ENCODE results near the gene UBE2J2.

UBE2J2 gene

GRCh38 chr1:1309251-1310108 lies 35.8 kb upstream of the UBE2J2 start:
- no peak for DNase-seq

GRCh38 chr1:1308756-1309250 lies 35.1 kb upstream of the UBE2J2 start:
- no peak for DNase-seq

DNA sequence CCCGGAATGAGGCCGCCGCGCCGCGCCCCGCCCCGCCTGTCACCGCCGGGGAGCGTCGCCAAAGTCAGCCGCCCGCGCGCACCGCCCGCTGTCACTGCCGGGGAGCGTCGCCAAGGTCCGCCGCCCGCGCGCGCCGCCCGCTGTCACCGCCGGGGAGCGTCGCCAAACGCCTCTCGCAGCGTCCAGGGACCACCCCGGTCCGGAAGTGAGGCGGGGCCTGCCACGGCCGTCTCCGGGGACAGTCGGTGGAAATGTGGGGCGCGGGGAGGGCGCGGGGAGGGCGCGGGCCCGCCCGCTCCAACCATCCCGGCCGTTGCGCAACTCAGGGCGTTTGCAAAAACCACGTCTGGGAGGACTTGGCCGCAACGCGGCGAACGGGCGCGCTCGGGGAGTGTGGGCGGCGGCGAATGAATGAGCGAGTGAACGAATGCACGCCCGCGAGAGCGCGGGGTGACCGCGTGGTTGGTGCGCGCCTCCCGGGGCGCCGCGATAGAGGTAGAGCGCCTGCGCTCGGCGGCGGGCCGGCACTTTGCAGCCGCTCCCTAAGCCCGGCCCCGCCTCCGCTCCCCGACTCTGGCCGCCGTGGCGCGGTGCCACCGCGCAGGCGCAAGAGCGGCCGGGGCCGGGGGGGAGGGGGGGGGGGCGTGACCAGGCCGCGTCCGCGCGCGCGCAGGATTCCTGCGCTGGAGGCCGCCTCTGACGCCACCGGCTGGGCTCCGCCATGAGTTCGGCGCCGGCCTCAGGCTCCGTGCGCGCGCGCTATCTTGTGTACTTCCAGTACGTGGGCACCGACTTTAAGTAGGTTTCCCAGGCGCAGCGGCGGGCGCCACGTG lies 34.5 kb upstream of the UBE2J2 start, which contains the start of the genes ACAP3 and PUSL1:
TSS of gene ACAP3 (minus strand) at position 8 of the 833 bp plus-strand sequence. CDS start 115 bp downstream, outside the sequence.
TSS of gene PUSL1 (plus strand) at position 675 of the 833 bp plus-strand sequence. CDS start at position 722, 47 bp downstream.
- DNase-seq: peak; percentile 84

DNA sequence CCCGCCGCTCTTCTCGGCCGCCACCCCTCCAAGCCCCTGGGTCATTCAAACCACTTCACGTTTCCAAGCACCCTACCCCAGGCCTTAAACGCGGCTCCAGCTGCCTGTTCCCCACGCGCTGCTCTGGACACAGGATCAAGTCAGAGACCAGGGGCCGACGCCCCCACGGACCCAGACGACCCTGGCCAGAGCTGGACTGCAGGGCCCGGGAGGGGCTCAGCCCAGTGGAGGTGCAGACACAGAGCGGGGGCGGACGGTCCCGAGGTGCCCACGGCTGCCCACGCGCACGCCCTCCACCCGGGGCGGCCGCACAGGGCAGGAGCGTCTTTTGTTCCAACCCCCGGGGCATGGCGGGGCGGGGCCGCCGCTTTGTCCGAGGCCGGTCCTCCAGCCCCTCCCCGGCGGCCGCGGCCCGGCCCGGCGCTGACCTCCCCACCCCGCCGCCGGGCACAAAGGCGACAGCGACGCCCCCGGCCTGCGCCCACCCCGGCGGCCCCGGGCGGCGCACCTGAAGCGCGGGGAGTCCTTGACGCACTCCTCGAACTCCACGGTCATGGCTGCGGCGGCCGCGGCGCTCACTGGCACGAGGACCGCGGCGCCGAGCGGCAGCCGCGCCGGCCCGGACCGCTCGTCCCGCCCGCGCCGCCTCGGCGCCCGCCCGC lies 33.7 kb upstream of the UBE2J2 start:
- DNase-seq: no peak

DNA sequence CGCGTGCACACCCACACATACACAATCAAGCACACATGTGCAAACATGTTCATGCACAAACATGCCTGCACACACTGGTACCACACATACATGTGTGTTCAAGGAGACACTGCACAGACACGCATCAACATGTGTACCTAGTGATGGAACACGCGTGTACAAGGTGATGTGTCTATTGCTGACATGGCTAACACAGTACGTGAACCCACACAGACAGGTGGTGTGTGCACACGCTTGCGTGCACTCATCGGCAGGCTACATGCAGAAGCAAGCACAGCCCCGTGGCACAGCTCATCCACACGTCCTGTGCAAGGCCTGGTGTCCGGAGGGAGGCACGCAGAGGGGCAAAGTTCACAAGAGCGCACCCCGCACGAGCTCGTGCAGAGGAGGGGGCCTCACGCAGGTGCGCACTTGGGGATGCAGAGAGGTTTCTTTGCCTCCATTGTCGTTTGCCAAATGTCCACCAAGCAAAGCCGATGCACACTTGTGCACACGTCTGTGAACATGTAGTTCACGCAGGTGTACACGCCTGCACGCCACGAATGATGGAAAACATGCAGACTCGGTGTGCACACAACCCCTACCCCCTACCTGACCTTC lies 33.1 kb upstream of the UBE2J2 start:
- no peak for DNase-seq

DNA sequence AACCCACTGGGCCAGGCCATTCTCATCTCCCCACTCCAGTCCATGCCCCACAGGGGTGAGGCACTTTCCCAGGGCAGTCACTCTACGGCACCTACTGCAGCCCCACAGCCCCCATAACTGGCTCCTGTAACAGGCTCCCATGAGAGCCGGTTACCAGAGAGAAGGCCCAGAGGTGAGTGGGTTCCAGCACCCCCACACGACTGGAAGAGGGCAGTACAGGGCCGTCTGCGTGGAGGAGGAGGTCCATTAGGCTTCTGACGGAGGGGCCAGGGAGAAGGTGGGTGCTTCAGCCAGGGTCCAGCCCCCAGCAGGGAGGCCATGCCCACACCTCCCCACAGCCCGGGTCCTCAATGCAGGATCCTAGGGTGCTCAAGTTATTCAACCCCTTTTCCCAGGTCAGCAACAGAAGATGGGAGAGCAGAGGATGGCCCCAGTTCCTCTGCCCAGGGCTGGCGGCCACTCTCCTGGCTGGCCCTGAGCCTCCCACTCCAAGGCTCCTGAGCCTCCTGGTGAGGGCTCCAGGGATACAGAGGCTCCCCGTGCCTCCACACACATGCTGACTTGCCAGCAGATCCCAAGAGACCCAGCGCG lies 32.5 kb upstream of the UBE2J2 start:
- no peak for DNase-seq

DNA sequence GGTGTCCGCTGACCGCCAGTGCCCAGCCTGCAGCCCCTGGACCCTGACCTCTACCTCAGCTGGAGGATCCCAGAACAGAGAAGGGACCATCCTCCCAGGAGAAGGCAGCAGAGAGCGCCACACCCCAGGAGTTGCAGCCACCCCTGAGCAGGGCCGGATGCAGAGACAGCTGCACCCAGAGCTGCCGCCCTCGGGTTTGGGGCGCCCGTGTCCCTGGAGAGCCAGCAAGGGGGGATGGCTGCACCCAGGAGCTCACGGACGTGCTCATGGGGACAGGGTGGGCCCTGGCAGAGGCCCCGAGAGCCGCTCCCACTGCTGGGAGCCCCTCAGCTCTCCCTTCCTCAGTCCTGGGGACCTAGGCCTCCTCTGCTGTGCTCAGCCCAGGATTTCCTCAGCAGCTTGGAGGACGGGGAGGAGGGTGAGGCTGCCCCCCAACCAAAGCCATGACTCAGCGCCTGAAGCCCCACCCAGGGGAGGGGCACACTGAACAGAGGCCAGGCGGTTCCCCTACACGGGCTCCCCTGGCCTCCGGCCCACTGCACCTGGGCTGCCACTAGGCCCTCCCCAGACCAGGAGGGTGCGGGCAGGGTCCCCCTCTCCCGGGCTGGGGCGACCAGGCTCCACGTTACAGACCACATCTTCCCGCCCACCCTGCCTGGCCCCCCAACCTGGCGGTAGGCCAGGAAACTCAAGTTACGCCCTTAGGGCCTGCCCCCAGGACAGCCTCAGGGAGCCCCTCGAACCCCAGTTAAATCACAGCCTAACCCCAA lies 31.8 kb upstream of the UBE2J2 start:
- peak; percentile 83 for DNase-seq

DNA sequence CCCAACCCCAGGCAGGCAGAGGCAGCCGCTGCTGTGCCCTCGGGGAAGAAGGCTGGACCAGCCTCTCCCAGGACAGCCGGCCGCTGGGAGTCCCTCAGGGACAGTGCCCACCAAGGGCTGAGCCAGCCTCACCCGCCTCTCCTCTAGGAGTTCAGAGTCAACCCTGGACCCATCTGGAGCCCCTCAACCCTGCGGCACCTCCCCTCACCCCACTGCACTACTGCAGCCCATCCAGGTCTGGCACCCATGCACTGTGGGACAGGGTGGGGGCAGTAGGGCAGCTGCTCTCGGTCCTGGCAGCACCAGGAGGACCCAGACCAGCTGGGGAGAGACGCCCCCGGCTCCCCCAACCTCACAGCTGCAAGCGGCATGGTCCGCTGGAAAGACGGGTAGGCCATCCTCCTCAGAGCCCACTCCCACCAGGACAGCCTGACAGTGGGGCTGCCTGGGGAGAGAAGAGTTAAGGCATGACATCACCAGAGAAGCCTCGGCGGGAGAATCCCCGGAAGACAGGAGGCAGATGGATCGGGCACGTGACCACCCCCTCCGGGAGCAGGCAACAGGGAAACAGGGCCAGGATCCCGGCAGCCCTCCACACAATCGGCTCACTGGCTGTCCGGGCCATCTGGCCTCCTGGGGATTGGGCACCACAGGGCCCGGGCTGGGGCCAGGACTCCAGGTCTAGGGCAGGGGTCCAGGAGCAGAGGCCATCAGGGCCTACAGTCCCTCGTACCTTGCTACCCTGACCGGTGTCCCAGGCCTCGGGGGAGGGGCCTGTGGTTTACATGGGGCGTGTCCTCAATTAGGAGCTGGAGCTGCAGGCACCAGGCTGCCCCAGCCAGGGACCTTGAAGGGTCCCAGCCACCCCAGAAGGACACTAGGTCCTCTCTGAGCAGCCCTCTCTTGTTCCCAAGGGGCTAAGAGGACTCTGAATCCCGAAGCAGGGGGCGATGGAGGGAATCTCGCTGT lies 31.0 kb upstream of the UBE2J2 start:
- DNase-seq: no peak

DNA sequence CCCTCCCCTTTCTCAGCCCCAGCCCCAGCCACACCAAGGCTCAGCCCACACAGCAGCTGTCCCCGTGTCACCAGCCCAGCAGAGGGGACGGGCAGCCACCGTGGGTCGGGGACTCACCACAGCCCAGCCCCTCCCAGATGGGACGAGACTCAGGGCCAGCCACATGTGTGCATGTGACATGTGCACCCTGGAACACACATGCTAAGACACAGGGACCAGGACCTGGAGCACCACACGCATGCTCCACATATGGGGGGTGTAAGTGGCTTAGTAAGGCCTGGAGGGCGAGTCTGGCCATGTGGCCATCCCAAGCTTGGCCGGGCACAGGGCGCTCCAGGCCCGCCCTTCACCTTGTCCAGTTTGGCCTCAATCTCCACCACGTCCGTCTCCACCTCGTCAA lies 30.1 kb upstream of the UBE2J2 start:
- DNase-seq: no peak

DNA sequence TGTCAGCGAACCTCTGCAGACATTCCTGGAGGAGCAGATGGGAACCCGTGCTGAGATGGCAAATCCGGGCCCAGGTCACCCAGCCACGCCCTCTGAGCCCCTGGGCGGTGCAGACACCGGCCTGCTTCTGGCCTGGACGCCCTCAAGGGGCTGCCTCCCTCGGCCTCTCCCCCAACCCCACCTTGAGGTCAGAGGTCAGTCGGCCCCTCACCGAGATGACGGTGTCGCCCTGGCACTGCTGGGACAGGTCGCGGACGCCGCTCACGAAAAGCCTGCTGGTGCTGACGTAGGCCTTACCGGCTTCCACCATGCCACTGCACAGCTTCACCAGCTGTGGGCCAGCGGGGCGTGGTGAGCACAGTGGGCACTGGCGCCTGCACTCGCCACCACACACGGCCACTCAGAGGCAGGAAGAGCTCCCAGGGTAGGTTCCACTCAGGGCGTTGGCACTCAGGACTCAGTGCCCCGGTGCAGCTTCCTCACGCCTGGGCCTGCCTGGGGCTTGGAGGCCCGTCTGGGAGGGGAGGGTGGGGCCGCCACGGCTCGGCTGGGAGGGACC lies 29.4 kb upstream of the UBE2J2 start:
- no peak for DNase-seq

- no peak for DNase-seq
Observed at GRCh38 chr1:1302006-1302430, 28.4 kb upstream of the UBE2J2 start.

DNA sequence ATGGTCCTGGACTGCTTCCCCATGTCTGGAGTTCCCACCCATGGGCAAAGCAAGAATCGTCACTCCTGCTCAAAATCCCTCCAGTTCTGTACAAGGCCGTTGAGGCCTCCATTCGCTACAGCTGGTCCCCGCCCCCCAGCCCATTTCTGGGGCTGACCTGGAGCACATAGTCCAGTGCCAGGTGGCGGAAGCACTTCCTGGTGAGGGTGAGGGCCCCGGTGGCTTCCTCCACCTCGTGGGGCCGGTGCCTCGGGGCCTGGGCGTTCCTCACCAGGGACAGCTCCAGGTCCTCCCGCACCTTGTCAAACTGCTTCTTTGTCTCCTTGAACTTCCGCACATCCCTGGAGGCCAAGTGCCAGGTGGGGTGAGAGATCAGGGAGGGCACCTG lies 26.7 kb upstream of the UBE2J2 start:
- no peak for DNase-seq

DNA sequence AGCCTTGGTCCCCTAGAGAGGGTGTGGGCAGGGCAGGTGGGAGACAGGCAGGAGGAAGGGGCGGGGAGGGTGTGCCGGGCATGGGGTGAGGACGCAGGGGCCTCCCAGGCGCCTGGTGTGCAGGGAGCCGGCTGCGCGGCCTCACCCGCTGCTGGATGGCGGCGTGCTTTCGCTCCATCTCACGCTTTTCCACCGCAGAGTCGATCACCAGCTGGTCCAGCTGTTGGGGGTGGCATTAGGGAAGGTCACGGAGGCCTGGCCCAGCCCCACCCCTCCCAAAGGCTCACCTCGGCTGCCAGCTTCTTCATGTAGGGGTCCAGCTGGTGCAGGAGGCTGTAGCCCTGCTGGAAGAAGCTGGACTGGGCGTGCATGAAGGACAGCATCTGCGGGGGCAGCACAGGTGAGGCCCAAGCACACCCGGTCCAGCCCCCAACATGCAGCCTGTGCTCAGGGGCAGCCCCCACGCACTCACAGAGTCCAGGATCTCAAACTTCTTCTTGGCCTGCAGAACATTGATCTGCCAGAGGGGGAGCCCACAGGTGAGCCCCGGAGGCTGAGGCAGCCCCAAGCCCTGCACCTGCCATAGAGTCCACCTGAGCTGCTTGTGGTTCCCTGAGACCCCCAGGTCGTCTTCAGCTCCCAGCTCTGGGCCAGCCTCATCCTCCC lies 26.2 kb upstream of the UBE2J2 start:
- DNase-seq: no peak

- no peak for DNase-seq
Observed at GRCh38 chr1:1298861-1299685, 25.4 kb upstream of the UBE2J2 start.

DNA sequence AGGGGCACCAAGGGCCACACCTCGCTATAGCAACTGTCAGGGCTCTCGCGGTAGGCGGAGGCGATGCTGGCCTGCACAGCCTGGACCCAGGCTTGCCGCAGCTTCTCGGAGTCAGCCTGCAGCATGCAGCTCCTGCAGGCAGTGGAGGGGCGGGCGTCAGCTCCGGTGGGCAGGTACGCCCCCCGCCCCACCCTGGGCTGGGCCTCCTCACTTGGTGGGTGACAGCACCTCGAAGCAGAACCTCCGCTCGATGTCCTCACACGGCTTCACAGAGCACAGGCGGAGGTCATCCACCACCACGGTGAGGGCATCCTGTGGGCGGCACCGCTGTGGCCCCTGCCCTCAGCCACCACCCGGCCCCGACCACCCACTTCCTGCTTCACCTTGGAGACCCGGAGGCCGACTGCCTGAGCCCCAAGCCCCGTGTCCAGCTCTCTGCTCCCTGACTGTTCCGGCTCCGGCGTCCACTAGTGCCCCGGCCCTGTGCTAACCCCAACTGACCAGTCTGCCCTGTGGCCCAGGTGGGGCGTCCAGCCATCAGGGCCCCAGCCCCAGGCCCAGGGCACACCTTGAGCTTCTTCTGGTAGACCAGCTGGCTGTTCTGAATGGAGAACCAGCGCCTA lies 24.3 kb upstream of the UBE2J2 start:
- DNase-seq: no peak

- DNase-seq: no peak
Observed at GRCh38 chr1:1296070-1297061, 22.7 kb upstream of the UBE2J2 start.

Measured in activated gamma-delta T cell treated with Interleukin-2 at 50 U/mL for 16 hours (primary cell).